Measurements from ENCODE around the gene SLC24A4. TPM values are rescaled to one million over a fixed set of nuclear protein-coding genes. Genes with fewer than 3 reads are reported as not detected.
"Not testable (repeated sequence)": the region's sequence is repeated elsewhere in the genome, so short reads cannot be mapped to it uniquely, and the experiment has no call there.

The SLC24A4 gene
- polyA plus RNA-seq, 1 donor (not counting 4 experiments of a cell fraction or from before 2014, with no cell fraction given) = 0.10 TPM

- Histone ChIP-seq H3K79me2 (ENCODE audit: control insufficient read depth, insufficient read depth, low read length) (peaks cover 8% of the 10 kb centered on the region), H3K4me1 (ENCODE audit: control insufficient read depth, extremely low read depth, insufficient read depth, low read length) (peaks cover 5% of the 10 kb centered on the region), H3K9me3 (ENCODE audit: control insufficient read depth, low read depth, low read length) (no peaks in the 10 kb centered on the region), H4K20me1 (ENCODE audit: control insufficient read depth, extremely low read depth, insufficient read depth, low read length) (no peaks in the 10 kb centered on the region), H3K9me1 (ENCODE audit: control insufficient read depth, extremely low read depth, insufficient read depth, low read length) (no peaks in the 10 kb centered on the region), H3K27ac (ENCODE audit: control insufficient read depth, insufficient read depth, low read length) (no peak overlapping the region), H3K9ac (ENCODE audit: control insufficient read depth, extremely low read depth, insufficient read depth, low read length) (no peak overlapping the region), H3K36me3 (ENCODE audit: control insufficient read depth in 2 of 2, extremely low read depth in 1 of 2, insufficient read depth in 2 of 2, low read length in 2 of 2) (no peaks in the 10 kb centered on the region), H3K27me3 (ENCODE audit: control insufficient read depth, extremely low read depth, insufficient read depth, low read length) (no peaks in the 10 kb centered on the region), H2AFZ (ENCODE audit: control insufficient read depth, low read length) (no peak overlapping the region), H3K4me3 (ENCODE audit: control insufficient read depth in 2 of 3, extremely low read depth in 1 of 3, insufficient read depth in 2 of 3, low read depth in 1 of 3, low read length in 3 of 3) (no peak overlapping the region), H3K4me2 (ENCODE audit: control insufficient read depth, extremely low read depth, insufficient read depth, low read depth, low read length) (no peak overlapping the region)
- dilution Hi-C loops (cut with MboI; ENCODE audit: extremely low pct_ligation_motif_present, low sequenced_read_pairs) = no loop called here
- FAIRE-seq = no peak
- no peak for TF ChIP-seq CTCF (optimal IDR thresholded peaks at IDR 0.05 in 1 of 3, IDR thresholded peaks at IDR 0.05 in 1 of 3, conservative IDR thresholded peaks at IDR 0.05 in 1 of 3; ENCODE audit: extremely low read depth in 1 of 3, insufficient read depth in 2 of 3, low read length in 3 of 3)
- no peak for TF ChIP-seq EZH2 (IDR thresholded peaks at IDR 0.05; ENCODE audit: low read length)
- no peak for DNase-seq (ENCODE audit: low read depth, low spot score)
Observed at GRCh38 chr14:92532490-92533163, 209.7 kb downstream of the SLC24A4 start.

GRCh38 chr14:92534932-92535643, 212.1 kb downstream of the SLC24A4 start:
- dilution Hi-C loops (cut with MboI; ENCODE audit: extremely low pct_ligation_motif_present, low sequenced_read_pairs) = no loop called here
- no peak overlapping the region for H3K9ac ChIP-seq (ENCODE audit: control insufficient read depth, extremely low read depth, insufficient read depth, low read length)
- H2AFZ ChIP-seq (ENCODE audit: control insufficient read depth, low read length) = no peak overlapping the region
- H4K20me1 ChIP-seq (ENCODE audit: control insufficient read depth, extremely low read depth, insufficient read depth, low read length) = no peaks in the 10 kb centered on the region
- no peak overlapping the region for H3K4me3 ChIP-seq (ENCODE audit: control insufficient read depth in 2 of 3, extremely low read depth in 1 of 3, insufficient read depth in 2 of 3, low read depth in 1 of 3, low read length in 3 of 3)
- no peaks in the 10 kb centered on the region for H3K36me3 ChIP-seq (ENCODE audit: control insufficient read depth in 2 of 2, extremely low read depth in 1 of 2, insufficient read depth in 2 of 2, low read length in 2 of 2)
- no peaks in the 10 kb centered on the region for H3K27me3 ChIP-seq (ENCODE audit: control insufficient read depth, extremely low read depth, insufficient read depth, low read length)
- peaks cover 8% of the 10 kb centered on the region for H3K79me2 ChIP-seq (ENCODE audit: control insufficient read depth, insufficient read depth, low read length)
- no peaks in the 10 kb centered on the region for H3K9me3 ChIP-seq (ENCODE audit: control insufficient read depth, low read depth, low read length)
- no peak for TF ChIP-seq CTCF (optimal IDR thresholded peaks at IDR 0.05 in 1 of 3, IDR thresholded peaks at IDR 0.05 in 1 of 3, conservative IDR thresholded peaks at IDR 0.05 in 1 of 3; ENCODE audit: extremely low read depth in 1 of 3, insufficient read depth in 2 of 3, low read length in 3 of 3)
- no peak for TF ChIP-seq EZH2 (IDR thresholded peaks at IDR 0.05; ENCODE audit: low read length)
- FAIRE-seq (no peak), DNase-seq (ENCODE audit: low read depth, low spot score) (no peak)
- H3K9me1 ChIP-seq (ENCODE audit: control insufficient read depth, extremely low read depth, insufficient read depth, low read length) = no peaks in the 10 kb centered on the region
- peaks cover 8% of the 10 kb centered on the region for H3K4me1 ChIP-seq (ENCODE audit: control insufficient read depth, extremely low read depth, insufficient read depth, low read length)
- no peak overlapping the region for H3K27ac ChIP-seq (ENCODE audit: control insufficient read depth, insufficient read depth, low read length)
- no peak overlapping the region for H3K4me2 ChIP-seq (ENCODE audit: control insufficient read depth, extremely low read depth, insufficient read depth, low read depth, low read length)

- H4K20me1 ChIP-seq (ENCODE audit: control insufficient read depth, extremely low read depth, insufficient read depth, low read length); H3K9ac ChIP-seq (ENCODE audit: control insufficient read depth, extremely low read depth, insufficient read depth, low read length); H3K27me3 ChIP-seq (ENCODE audit: control insufficient read depth, extremely low read depth, insufficient read depth, low read length); DNase-seq (ENCODE audit: low read depth, low spot score); H3K36me3 ChIP-seq (ENCODE audit: control insufficient read depth in 2 of 2, extremely low read depth in 1 of 2, insufficient read depth in 2 of 2, low read length in 2 of 2); H3K4me3 ChIP-seq (ENCODE audit: control insufficient read depth in 2 of 3, extremely low read depth in 1 of 3, insufficient read depth in 2 of 3, low read depth in 1 of 3, low read length in 3 of 3); FAIRE-seq; H2AFZ ChIP-seq (ENCODE audit: control insufficient read depth, low read length); dilution Hi-C loops (cut with MboI; ENCODE audit: extremely low pct_ligation_motif_present, low sequenced_read_pairs); H3K4me2 ChIP-seq (ENCODE audit: control insufficient read depth, extremely low read depth, insufficient read depth, low read depth, low read length); H3K27ac ChIP-seq (ENCODE audit: control insufficient read depth, insufficient read depth, low read length); H3K9me3 ChIP-seq (ENCODE audit: control insufficient read depth, low read depth, low read length); H3K9me1 ChIP-seq (ENCODE audit: control insufficient read depth, extremely low read depth, insufficient read depth, low read length); H3K79me2 ChIP-seq (ENCODE audit: control insufficient read depth, insufficient read depth, low read length): not testable (repeated sequence)
- peaks cover 20% of the 10 kb centered on the region for H3K4me1 ChIP-seq (ENCODE audit: control insufficient read depth, extremely low read depth, insufficient read depth, low read length)
Observed at GRCh38 chr14:92536231-92536630, 213.3 kb downstream of the SLC24A4 start.
